ENCODE measurements around the gene ALPL.

DNA sequence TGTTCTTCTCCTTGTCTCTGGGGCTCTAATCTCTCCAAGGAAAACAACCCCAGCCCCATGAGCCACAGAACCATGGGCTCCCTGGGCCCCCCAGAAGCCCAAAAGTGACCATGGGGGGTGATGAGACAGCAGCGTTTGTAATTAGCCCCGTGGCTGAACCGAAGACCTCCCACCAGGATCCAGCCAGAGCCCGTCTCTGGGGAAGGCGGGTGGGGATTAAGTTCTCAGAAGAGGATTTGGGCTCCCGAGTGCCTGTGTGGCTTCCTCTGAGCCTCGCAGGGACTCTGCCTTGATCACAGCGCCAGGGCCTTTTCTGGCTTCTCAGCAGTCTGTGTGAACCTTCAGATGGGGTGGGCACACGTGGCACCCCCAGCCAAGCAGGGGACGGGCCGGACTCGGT, 77.0 kb downstream of the ALPL start:
- TF ChIP-seq, protein P1, sequence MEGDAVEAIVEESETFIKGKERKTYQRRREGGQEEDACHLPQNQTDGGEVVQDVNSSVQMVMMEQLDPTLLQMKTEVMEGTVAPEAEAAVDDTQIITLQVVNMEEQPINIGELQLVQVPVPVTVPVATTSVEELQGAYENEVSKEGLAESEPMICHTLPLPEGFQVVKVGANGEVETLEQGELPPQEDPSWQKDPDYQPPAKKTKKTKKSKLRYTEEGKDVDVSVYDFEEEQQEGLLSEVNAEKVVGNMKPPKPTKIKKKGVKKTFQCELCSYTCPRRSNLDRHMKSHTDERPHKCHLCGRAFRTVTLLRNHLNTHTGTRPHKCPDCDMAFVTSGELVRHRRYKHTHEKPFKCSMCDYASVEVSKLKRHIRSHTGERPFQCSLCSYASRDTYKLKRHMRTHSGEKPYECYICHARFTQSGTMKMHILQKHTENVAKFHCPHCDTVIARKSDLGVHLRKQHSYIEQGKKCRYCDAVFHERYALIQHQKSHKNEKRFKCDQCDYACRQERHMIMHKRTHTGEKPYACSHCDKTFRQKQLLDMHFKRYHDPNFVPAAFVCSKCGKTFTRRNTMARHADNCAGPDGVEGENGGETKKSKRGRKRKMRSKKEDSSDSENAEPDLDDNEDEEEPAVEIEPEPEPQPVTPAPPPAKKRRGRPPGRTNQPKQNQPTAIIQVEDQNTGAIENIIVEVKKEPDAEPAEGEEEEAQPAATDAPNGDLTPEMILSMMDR (IDR thresholded peaks at IDR 0.05; ENCODE audit: insufficient read depth, low read length, poor library complexity, severe bottlenecking) = no peak
- TF ChIP-seq EZH2phosphoT487 (conservative IDR thresholded peaks at IDR 0.05; ENCODE audit: low read length) = no peak
